ENCODE data around the gene ITSN2. TPM values are rescaled to one million over a fixed set of nuclear protein-coding genes. Genes with fewer than 3 reads are reported as not detected.

The ITSN2 gene
- polyA plus RNA-seq, 1 donor from 2014 or later, result 10.6 TPM

DNA sequence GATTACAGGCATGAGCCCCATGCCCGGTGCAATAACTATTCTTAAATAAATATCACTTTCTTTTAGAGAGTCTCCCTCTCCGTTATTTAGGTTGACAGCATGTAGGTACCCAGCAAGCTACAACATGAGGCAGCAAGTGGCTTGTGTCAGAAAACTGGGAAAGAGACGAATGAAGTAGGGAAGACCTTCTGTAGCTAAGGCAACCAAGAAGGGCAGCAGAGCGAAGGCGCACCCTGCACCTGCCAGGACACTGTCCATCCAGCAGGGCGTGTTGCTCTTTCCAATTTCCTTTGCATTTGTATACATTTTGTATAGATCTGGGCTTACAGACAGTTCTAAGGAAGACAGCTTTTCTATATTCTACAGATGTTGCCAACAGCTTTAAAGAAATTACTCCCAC, 137.4 kb downstream of the ITSN2 start:
- Histone ChIP-seq H3K36me3 (ENCODE audit: insufficient read depth, low read length) (no peaks in the 10 kb centered on the region), H3K4me3 (ENCODE audit: low read length) (no peak overlapping the region), H3K9me2 (ENCODE audit: insufficient read depth, low read length) (no peaks in the 10 kb centered on the region), H3K9me3 (ENCODE audit: low read length) (no peaks in the 10 kb centered on the region), H3K4me2 (ENCODE audit: low read length) (no peak overlapping the region), H3K27ac (ENCODE audit: low read length) (no peak overlapping the region), H3K27me3 (ENCODE audit: insufficient read depth, low read depth, low read length) (no peaks in the 10 kb centered on the region), H2AFZ (ENCODE audit: low read depth, low read length) (no peak overlapping the region), H3K9ac (ENCODE audit: low read length) (no peak overlapping the region), H3K79me2 (replicated peaks; ENCODE audit: insufficient read depth, low read length) (no peaks in the 10 kb centered on the region), H4K20me1 (ENCODE audit: insufficient read depth) (no peaks in the 10 kb centered on the region), H3F3A (ENCODE audit: insufficient read depth, low read length, poor library complexity, severe bottlenecking) (no peaks in the 10 kb centered on the region)
- no peak for TF ChIP-seq MXI1 (conservative IDR thresholded peaks at IDR 0.05; ENCODE audit: poor library complexity, severe bottlenecking)
- TF ChIP-seq TAF1 (IDR thresholded peaks at IDR 0.05; ENCODE audit: low read depth), result no peak
- TF ChIP-seq POLR2AphosphoS5 (IDR thresholded peaks at IDR 0.05), result no peak
- TF ChIP-seq EZH2 (IDR thresholded peaks at IDR 0.05; ENCODE audit: borderline replicate concordance, insufficient read depth, low read length, poor library complexity, severe bottlenecking), result no peak
- TF ChIP-seq, protein P1, sequence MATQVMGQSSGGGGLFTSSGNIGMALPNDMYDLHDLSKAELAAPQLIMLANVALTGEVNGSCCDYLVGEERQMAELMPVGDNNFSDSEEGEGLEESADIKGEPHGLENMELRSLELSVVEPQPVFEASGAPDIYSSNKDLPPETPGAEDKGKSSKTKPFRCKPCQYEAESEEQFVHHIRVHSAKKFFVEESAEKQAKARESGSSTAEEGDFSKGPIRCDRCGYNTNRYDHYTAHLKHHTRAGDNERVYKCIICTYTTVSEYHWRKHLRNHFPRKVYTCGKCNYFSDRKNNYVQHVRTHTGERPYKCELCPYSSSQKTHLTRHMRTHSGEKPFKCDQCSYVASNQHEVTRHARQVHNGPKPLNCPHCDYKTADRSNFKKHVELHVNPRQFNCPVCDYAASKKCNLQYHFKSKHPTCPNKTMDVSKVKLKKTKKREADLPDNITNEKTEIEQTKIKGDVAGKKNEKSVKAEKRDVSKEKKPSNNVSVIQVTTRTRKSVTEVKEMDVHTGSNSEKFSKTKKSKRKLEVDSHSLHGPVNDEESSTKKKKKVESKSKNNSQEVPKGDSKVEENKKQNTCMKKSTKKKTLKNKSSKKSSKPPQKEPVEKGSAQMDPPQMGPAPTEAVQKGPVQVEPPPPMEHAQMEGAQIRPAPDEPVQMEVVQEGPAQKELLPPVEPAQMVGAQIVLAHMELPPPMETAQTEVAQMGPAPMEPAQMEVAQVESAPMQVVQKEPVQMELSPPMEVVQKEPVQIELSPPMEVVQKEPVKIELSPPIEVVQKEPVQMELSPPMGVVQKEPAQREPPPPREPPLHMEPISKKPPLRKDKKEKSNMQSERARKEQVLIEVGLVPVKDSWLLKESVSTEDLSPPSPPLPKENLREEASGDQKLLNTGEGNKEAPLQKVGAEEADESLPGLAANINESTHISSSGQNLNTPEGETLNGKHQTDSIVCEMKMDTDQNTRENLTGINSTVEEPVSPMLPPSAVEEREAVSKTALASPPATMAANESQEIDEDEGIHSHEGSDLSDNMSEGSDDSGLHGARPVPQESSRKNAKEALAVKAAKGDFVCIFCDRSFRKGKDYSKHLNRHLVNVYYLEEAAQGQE (IDR thresholded peaks at IDR 0.05; ENCODE audit: borderline replicate concordance), result no peak
- no peak for TF ChIP-seq EP300 (conservative IDR thresholded peaks at IDR 0.05; ENCODE audit: poor library complexity, severe bottlenecking)
- no peak for TF ChIP-seq SMC3 (conservative IDR thresholded peaks at IDR 0.05; ENCODE audit: poor library complexity)
- TF ChIP-seq RAD21 (conservative IDR thresholded peaks at IDR 0.05), result no peak
- TF ChIP-seq, protein P2, sequence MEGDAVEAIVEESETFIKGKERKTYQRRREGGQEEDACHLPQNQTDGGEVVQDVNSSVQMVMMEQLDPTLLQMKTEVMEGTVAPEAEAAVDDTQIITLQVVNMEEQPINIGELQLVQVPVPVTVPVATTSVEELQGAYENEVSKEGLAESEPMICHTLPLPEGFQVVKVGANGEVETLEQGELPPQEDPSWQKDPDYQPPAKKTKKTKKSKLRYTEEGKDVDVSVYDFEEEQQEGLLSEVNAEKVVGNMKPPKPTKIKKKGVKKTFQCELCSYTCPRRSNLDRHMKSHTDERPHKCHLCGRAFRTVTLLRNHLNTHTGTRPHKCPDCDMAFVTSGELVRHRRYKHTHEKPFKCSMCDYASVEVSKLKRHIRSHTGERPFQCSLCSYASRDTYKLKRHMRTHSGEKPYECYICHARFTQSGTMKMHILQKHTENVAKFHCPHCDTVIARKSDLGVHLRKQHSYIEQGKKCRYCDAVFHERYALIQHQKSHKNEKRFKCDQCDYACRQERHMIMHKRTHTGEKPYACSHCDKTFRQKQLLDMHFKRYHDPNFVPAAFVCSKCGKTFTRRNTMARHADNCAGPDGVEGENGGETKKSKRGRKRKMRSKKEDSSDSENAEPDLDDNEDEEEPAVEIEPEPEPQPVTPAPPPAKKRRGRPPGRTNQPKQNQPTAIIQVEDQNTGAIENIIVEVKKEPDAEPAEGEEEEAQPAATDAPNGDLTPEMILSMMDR (IDR thresholded peaks at IDR 0.05; ENCODE audit: poor library complexity, severe bottlenecking), result no peak

DNA sequence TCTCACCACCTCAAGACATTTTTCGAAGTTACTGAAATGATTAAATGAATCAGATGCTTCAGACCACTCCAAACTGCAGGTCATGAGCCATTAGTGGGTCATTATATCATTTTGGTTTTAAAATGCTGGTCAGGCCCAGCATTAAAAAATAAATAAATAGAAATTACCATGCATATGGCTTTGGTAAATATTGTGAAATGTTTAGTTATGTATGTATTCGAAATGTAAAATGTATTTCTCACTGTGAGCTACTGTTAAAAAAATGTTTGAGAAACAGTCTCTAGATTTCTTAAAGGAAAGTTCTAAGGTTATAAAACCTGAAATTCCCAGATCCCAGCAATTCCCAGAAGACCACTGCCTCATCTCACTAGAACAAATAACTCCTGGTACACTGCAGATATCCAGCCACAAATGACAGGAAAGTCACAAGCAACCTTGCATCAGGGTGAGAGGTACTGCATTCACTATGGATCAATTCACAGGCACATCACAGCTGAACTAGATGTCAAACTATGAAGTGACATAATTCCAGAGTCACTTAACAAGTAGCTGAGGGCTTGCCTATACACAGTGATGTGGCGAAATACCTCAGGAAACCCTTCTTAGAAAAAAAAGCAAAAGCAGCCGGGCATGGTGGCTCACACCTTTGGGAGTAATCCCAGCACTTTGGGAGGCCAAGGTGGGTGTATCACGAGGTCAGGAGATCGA, 138.8 kb downstream of the ITSN2 start:
- Histone ChIP-seq H3K4me3 (ENCODE audit: low read length) (no peak overlapping the region), H3K27me3 (ENCODE audit: insufficient read depth, low read depth, low read length) (no peaks in the 10 kb centered on the region), H3K9ac (ENCODE audit: low read length) (no peak overlapping the region), H4K20me1 (ENCODE audit: insufficient read depth) (no peaks in the 10 kb centered on the region), H3K79me2 (replicated peaks; ENCODE audit: insufficient read depth, low read length) (no peaks in the 10 kb centered on the region), H3K36me3 (ENCODE audit: insufficient read depth, low read length) (no peaks in the 10 kb centered on the region), H3K4me2 (ENCODE audit: low read length) (no peak overlapping the region), H2AFZ (ENCODE audit: low read depth, low read length) (no peak overlapping the region), H3K9me3 (ENCODE audit: low read length) (no peaks in the 10 kb centered on the region), H3F3A (ENCODE audit: insufficient read depth, low read length, poor library complexity, severe bottlenecking) (no peaks in the 10 kb centered on the region), H3K27ac (ENCODE audit: low read length) (no peak overlapping the region), H3K9me2 (ENCODE audit: insufficient read depth, low read length) (no peaks in the 10 kb centered on the region)
- no peak for TF ChIP-seq MXI1 (conservative IDR thresholded peaks at IDR 0.05; ENCODE audit: poor library complexity, severe bottlenecking)
- TF ChIP-seq RAD21 (conservative IDR thresholded peaks at IDR 0.05), result no peak
- TF ChIP-seq POLR2AphosphoS5 (IDR thresholded peaks at IDR 0.05), result no peak
- no peak for TF ChIP-seq TAF1 (IDR thresholded peaks at IDR 0.05; ENCODE audit: low read depth)
- TF ChIP-seq EZH2 (IDR thresholded peaks at IDR 0.05; ENCODE audit: borderline replicate concordance, insufficient read depth, low read length, poor library complexity, severe bottlenecking), result no peak
- TF ChIP-seq, protein P1 (IDR thresholded peaks at IDR 0.05; ENCODE audit: borderline replicate concordance), result no peak
- TF ChIP-seq SMC3 (conservative IDR thresholded peaks at IDR 0.05; ENCODE audit: poor library complexity), result no peak
- TF ChIP-seq EP300 (conservative IDR thresholded peaks at IDR 0.05; ENCODE audit: poor library complexity, severe bottlenecking), result no peak
